Motor neuron (in vitro differentiated cells): ENCODE data around the gene PRKCE. TPM values are rescaled to one million over a fixed set of nuclear protein-coding genes. Genes with fewer than 3 reads are reported as not detected.

Source experiments
- ATAC-seq, 8 experiments: fragments of 200-7000 bp; cut with Tn5 transposase; replicated peaks in 6 of 8; 2 replicates each; pipeline ENCODE4 v1.8.0; 2021; ENCODE audit warnings: mild to moderate bottlenecking in 8 of 8, moderate library complexity in 8 of 8
- H3K27ac ChIP-seq, 2 donors: fragments of 250-450 bp; sonication (Bioruptor Pico); 2 replicates each; pipeline ENCODE4 v1.9.0; 2021; ENCODE audit warnings: antibody characterized with exemption in 2 of 2, mild to moderate bottlenecking in 2 of 2, moderate library complexity in 1 of 2
- H3K4me1 ChIP-seq, 2 donors: fragments of 250-450 bp; sonication (Bioruptor Pico); replicated peaks in 1 of 2; 2 replicates each; pipeline ENCODE4 v1.6.1; 2021; ENCODE audit warnings: antibody characterized with exemption in 2 of 2, mild to moderate bottlenecking in 2 of 2, moderate library complexity in 1 of 2
- H3K4me3 ChIP-seq, 5 donors: fragments of 250-450 bp; sonication (Bioruptor Pico); 2 replicates each; pipeline ENCODE4 v1.9.0; 2021; ENCODE audit warnings: antibody characterized with exemption in 5 of 5, mild to moderate bottlenecking in 5 of 5, moderate library complexity in 4 of 5
- WGBS, 10 experiments: fragments of 450-650 bp; shearing (Covaris generic); methylation state at CpG; one replicate each; pipeline ENCODE4 v1.0.0; 2022; 5-methylcytosine and 5-hydroxymethylcytosine counted together
- in situ Hi-C, 9 experiments: fragments of 400-800 bp; cut with MboI; loops; one replicate each; pipeline ENCODE4 v1.15.0; 2021; ENCODE audit warnings: low sequenced_read_pairs in 9 of 9, low pct_unique_long_range_greater_than_20kb in 2 of 9; ENCODE audit not compliant: unreplicated experiment in 9 of 9
- total RNA-seq, 8 experiments: library from RNA; unstranded; fragments of 300-600 nt; gene quantifications; 2 replicates each; pipeline versions ENCODE4 v1.2.3 to v1.2.4, GENCODE V29; 2022

The PRKCE gene
- total RNA-seq, 8 experiments from 2014 or later, result 7.3 to 23.0 (median 14.7) TPM

DNA sequence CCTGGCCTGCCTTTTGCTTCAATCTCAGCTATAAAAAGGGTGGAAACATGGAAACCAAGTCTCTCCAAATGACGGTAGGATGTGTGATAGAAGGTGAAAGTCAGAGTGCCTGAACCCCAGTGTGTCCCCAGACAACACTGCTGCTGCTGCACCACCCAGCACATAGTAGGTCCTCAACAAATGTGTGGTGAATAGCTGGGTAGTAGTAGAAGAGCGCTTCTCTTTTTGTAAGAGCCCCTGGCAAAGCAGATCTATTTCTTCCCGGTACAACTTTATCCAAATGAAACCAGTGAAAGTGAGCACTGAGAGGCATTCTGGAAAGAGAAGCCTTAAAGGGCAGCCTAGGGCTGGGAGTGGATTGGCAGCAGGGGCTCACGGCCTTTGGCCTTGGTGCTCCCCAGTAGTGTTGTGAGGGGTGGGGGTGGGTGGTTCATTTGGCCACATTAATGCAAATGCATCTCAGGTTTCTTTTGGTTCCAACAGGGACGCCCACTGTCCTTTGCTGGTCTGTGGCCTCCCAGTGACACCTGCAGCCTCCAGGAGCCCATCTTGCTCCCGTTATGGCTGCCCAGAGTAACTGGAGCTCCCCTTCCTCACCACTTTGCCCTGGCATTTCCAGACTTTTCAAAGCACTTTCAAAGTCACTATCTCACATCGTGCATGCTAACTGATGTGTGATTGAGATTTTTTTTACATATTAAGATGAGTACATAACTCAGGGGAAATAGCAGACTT lies 341.4 kb downstream of the PRKCE start:
- in situ Hi-C loops, result no loop called here
- no peaks in the 10 kb centered on the region for H3K4me1 ChIP-seq
- no peak overlapping the region for H3K27ac ChIP-seq
- no peak overlapping the region for H3K4me3 ChIP-seq
- WGBS, 10 experiments, result 0 to 86% (median 60%) methylated on average over 1 to 5 of the region's 7 CpGs; no CpG with 5 or more reads in 3 of the 10 experiments
- peak in 1 of 8 experiments; percentile 11 for ATAC-seq

DNA sequence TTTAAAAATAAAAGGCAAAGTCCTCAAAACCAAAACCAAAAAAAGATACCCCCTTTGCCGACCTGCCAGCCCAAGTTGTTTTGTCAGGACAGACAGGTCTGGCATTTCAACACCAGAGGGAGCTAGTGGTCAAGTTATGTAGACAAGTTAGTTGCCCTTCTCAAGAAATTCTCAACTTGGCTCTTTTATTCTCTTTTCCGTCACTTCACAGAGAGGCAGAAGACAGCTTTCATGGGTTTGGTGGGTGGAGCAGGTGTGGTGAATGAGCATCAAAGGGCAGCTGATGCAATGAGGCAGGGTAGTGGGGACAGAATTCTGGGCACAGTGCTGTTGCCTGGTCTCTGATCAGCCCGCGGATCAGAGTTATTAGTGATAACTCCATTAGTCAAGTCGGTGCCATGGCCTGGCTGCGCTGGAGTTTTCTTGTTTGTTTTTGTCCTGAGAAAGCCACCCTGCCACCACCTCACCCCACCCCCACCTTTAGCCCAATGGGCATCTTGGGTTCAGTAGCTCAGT lies 342.1 kb downstream of the PRKCE start:
- Histone ChIP-seq H3K4me1 (no peaks in the 10 kb centered on the region), H3K4me3 (no peak overlapping the region), H3K27ac (no peak overlapping the region)
- in situ Hi-C loops, result no loop called here
- WGBS, 10 experiments, result 14 to 100% (median 40%) methylated on average over 1 to 4 of the region's 6 CpGs; no CpG with 5 or more reads in 3 of the 10 experiments
- peak in 3 of 8 experiments; percentile 53 to 69 (median 64) for ATAC-seq

DNA sequence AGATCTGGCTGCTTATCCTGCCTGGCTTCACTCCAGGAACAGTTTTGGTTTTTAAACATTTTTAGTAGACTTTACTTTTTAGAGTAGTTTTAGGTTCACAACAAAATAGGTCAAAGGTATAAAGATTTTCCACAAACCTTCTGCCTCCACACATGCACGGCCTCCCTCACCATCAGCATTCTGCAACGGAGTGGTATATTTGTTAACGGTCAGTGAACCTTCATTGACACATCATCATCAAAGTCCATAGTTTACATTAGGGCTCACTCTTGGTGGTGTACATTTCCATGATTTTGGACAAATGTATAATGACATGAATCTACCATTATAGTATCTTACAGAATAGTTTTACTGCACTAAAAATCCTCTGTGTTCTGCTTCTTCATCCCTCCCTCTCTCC lies 342.6 kb downstream of the PRKCE start:
- Histone ChIP-seq H3K4me1 (no peaks in the 10 kb centered on the region), H3K4me3 (no peak overlapping the region), H3K27ac (no peak overlapping the region)
- WGBS, 10 experiments, result 54 to 100% (median 89%) methylated on average over 1 to 3 of the region's 3 CpGs; no CpG with 5 or more reads in 2 of the 10 experiments
- no peak for ATAC-seq
- in situ Hi-C loops, result no loop called here

DNA sequence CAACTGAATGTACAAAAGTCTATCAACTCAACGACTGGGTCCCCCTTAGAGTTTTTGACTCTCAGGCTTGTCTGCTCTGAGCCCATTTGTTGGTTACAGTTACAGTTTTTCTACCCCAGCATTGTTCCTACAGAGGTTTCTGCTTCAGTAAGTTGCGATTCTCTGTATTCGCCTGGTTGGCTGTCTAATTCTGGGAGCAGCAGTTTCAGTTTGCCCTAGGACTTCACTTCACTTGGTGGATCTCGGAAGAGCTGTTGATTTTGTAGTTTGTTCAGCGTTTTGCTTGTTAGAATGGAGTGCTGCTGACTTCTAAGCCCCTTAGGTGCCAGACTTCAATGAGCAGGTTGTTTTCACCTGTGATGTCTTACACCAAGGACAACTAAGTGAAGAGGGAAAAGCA lies 349.2 kb downstream of the PRKCE start:
- in situ Hi-C loops, result loop anchor here in 1 of 9 experiments (25.0 kb wide), 1 partner anchor 362 kb away; no protein-coding TSS in a partner anchor
- H3K4me1 ChIP-seq, result no peaks in the 10 kb centered on the region
- H3K4me3 ChIP-seq, result no peak overlapping the region
- 82 to 100% (median 92%) methylated on average over 2 to 4 of the region's 5 CpGs; no CpG with 5 or more reads in 3 of the 10 experiments for WGBS, 10 experiments
- no peak overlapping the region for H3K27ac ChIP-seq
- ATAC-seq, result no peak

DNA sequence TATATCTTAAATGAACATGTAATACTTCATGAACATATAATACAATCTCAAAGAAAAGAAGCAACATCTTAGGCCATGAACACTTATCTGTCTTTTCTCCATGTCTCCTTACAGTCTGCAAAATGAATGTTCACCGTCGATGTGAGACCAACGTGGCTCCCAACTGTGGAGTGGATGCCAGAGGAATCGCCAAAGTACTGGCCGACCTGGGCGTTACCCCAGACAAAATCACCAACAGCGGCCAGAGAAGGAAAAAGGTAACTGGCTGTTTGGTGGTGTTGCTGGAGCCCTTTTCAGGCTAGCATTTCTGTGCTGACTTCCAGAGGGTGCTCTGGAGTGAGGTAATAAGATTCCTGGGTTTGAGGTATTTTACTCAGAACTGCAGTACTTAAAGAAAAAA lies 349.8 kb downstream of the PRKCE start:
- H3K27ac ChIP-seq, result no peak overlapping the region
- H3K4me3 ChIP-seq, result no peak overlapping the region
- no peaks in the 10 kb centered on the region for H3K4me1 ChIP-seq
- in situ Hi-C loops, result loop anchor here in 1 of 9 experiments (25.0 kb wide), 1 partner anchor 361 kb away; no protein-coding TSS in a partner anchor
- WGBS, 10 experiments, result 84 to 100% (median 96%) methylated on average over 3 to 7 of the region's 7 CpGs; no CpG with 5 or more reads in 4 of the 10 experiments
- ATAC-seq, result no peak

DNA sequence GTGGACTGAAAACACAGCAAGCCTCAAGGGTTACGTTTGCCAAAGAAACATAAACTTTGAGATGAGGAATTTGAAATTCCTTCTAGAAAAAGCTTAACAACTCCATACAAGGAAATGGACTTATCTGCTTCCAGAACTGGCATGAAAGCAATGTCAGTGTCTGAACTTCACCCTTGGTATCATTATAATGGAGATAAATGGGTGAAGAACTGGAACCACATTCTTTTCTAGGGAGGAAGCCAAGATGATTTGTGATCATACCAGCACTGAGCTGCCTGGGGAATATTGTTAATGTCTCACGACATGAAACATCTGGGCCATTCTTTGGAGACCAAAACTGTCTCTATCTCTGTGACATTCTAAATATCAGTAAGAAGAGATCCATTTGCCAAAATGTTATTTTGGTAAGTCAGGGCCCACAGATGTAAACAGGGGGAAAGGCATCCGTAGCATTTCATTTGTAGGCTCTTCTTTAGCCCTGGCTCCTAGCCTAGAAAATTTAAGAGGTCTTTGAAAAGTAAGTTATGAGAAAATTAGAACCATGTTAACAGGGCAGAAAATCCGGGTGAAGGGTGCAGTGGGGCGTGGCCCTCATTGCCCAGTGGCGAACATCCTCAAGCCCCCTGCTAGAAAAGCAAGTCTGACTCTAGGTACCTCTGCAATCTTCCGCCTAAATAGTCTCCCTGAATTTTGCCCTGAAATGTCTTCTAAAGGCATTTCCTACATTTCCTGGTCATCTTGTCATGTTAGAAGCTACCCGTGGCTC lies 350.4 kb downstream of the PRKCE start:
- Histone ChIP-seq H3K4me1 (no peaks in the 10 kb centered on the region), H3K27ac (no peak overlapping the region), H3K4me3 (no peak overlapping the region)
- in situ Hi-C loops, result loop anchor here in 1 of 9 experiments (25.0 kb wide), 1 partner anchor 360 kb away; no protein-coding TSS in a partner anchor
- no peak for ATAC-seq
- WGBS, 10 experiments, result 20 to 100% (median 96%) methylated on average over 1 to 8 of the region's 8 CpGs

DNA sequence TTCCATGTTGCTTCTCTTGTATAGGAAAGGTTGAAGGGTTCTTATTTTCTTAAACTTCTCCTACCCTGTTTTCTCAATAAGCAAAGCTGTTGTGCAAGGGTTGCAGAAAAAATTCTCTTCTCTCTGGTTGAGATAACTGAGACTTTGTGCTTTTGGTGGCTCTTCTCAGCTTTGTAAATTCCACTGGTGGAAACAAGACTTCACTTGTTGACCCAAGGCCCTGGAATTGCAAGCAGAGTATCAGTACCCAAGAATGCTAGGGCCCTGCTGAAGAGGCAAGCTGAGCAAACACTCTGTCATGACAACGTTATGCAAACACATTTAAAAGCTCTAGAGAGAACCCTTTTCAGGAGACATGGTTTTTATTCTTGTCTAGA lies 351.0 kb downstream of the PRKCE start:
- ATAC-seq, result peak in 2 of 8 experiments; percentile 44 to 84
- no peak overlapping the region for H3K27ac ChIP-seq
- WGBS, 10 experiments, result 50 to 100% (median 83%) methylated on average over 1 of the region's 1 CpG; no CpG with 5 or more reads in 3 of the 10 experiments
- H3K4me1 ChIP-seq, result no peaks in the 10 kb centered on the region
- in situ Hi-C loops, result loop anchor here in 1 of 9 experiments (25.0 kb wide), 1 partner anchor 360 kb away; no protein-coding TSS in a partner anchor
- H3K4me3 ChIP-seq, result no peak overlapping the region

DNA sequence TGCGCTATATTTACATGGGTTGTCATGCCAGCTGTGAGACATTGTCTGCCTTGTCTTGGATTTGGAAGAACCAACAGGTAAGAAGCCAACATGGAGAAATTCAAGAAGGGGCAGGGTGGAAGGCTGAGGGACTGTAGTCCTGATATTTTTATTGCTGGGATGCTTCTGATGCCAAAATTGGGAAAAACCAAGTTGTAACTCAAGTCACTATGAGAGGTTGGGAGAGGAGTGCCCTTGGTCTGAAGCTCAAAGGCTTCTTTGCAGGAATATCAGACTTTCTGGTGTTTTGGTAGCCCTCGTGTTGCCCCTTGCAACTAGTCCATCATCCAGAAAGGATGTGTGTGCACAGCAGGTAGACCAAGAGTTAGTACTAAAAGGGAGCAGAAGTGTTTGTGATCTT lies 351.5 kb downstream of the PRKCE start:
- 75 to 100% (median 100%) methylated on average over 1 to 2 of the region's 2 CpGs; no CpG with 5 or more reads in 3 of the 10 experiments for WGBS, 10 experiments
- in situ Hi-C loops, result loop anchor here in 1 of 9 experiments (25.0 kb wide), 1 partner anchor 359 kb away; no protein-coding TSS in a partner anchor
- no peak for ATAC-seq
- H3K4me3 ChIP-seq, result no peak overlapping the region
- H3K4me1 ChIP-seq, result no peaks in the 10 kb centered on the region
- H3K27ac ChIP-seq, result no peak overlapping the region

DNA sequence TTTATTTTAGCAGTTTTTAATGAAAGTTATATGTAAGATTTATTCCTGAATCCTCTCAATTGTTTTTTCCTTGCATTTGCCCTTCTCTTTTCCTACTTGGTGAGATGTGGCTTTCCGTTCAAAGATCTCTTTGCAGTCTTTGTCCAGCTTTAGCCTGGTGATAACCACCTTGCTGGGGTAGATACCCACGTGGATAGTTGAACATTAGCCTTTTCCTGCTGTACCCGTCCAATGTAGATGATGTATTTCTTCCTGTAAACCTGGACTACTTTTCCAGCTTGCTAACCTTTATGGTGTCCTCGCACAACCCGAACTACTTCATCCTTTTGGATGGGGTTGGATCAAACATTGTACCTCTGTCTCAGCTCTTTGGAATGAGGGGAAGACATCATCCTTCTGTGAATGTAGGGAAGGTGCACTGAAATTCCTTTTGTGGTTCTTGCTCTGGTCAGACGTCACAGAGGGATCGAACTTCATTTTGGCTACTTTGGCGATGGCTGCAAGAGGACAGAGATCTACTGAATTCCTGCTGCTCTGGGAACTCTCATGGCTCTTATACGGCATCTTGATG lies 352.5 kb downstream of the PRKCE start:
- H3K4me3 ChIP-seq, result no peak overlapping the region
- WGBS, 10 experiments, result 81 to 100% (median 94%) methylated on average over 1 to 9 of the region's 9 CpGs
- in situ Hi-C loops, result loop anchor here in 1 of 9 experiments (25.0 kb wide), 1 partner anchor 358 kb away; no protein-coding TSS in a partner anchor
- no peak overlapping the region for H3K27ac ChIP-seq
- no peak for ATAC-seq
- no peaks in the 10 kb centered on the region for H3K4me1 ChIP-seq

DNA sequence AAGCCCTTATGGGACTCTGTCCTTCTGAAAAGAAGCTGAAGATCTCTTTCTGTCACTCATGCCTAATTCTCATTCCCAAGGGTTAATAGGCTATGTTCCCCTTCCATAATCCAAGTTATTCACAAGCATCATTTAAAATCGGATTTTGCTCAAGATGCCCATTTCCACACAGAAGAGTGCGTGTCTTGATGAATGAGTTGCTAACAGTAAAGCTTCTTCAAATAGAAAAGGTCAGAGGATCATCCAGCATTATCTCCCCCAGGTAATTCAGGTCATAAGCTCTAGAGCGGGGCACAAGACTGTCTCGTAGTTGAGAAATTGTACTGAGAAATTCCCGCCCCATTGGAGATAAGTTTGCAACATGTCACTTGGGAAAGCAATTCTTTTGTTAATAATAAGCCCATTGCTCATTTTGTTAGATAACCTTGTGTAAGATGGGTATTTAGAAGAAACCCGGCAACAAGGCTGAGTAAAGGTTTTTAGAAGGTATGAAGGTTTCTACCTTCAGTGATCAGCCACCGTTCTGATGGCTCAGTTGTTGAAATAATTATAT lies 355.1 kb downstream of the PRKCE start:
- in situ Hi-C loops, result loop anchor here in 1 of 9 experiments (25.0 kb wide), 1 partner anchor 356 kb away; no protein-coding TSS in a partner anchor
- 67 to 100% (median 93%) methylated on average over 1 to 7 of the region's 7 CpGs; no CpG with 5 or more reads in 2 of the 10 experiments for WGBS, 10 experiments
- no peak for ATAC-seq

DNA sequence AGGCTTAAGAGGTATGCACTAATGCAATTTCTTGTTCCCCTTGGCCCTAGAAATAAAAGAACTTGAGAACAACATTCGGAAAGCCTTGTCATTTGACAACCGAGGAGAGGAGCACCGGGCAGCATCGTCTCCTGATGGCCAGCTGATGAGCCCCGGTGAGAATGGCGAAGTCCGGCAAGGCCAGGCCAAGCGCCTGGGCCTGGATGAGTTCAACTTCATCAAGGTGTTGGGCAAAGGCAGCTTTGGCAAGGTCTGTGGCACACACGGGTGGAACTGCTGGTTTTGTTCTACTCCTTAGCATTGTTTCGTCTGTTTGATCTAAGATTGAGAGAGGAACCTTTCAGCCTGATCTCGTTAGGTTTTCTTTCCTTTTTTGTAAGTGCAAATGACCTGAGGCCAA lies 355.9 kb downstream of the PRKCE start:
- no peak for ATAC-seq
- no peaks in the 10 kb centered on the region for H3K4me1 ChIP-seq
- in situ Hi-C loops, result loop anchor here in 1 of 9 experiments (25.0 kb wide), 1 partner anchor 355 kb away; no protein-coding TSS in a partner anchor
- WGBS, 10 experiments, result 60 to 100% (median 92%) methylated on average over 1 to 7 of the region's 11 CpGs; no CpG with 5 or more reads in 2 of the 10 experiments
- no peak overlapping the region for H3K27ac ChIP-seq
- H3K4me3 ChIP-seq, result no peak overlapping the region

More for the DNA sequence above, 355.1 kb downstream of the PRKCE start:
- Histone ChIP-seq H3K4me3 (no peak overlapping the region), H3K27ac (no peak overlapping the region), H3K4me1 (no peaks in the 10 kb centered on the region)
